Large intestine (tissue), 3 donors: ENCODE data around the gene ARHGAP24. TPM values are rescaled to one million over a fixed set of nuclear protein-coding genes. Genes with fewer than 3 reads are reported as not detected.

Experiments used
- DNase-seq, 2 donors: peaks; one replicate each; pipeline versions ENCODE4 v3.0.0 to v3.0.0-alpha.2; 2013
- H3K27ac ChIP-seq: one replicate; pipeline ENCODE4 v1.5.1; 2013; ENCODE audit warnings: low read length
- H3K27me3 ChIP-seq: 2 replicates; pipeline ENCODE4 v1.6.1; 2013; ENCODE audit warnings: low read length; ENCODE audit not compliant: control insufficient read depth, insufficient read depth
- H3K36me3 ChIP-seq: 2 replicates; pipeline ENCODE4 v1.6.1; 2013; ENCODE audit warnings: low read length; ENCODE audit not compliant: control insufficient read depth, insufficient read depth
- H3K4me1 ChIP-seq: one replicate; pipeline ENCODE4 v1.6.1; 2013; ENCODE audit warnings: low read length; ENCODE audit not compliant: control insufficient read depth, insufficient read depth
- H3K4me3 ChIP-seq: one replicate; pipeline ENCODE4 v1.5.1; 2013; ENCODE audit warnings: low read length
- H3K9me3 ChIP-seq: one replicate; pipeline ENCODE4 v1.6.1; 2013; ENCODE audit warnings: mild to moderate bottlenecking, low read depth, low read length, moderate library complexity; ENCODE audit not compliant: control insufficient read depth
- WGBS: methylation state at CpG from one replicate; pipeline ENCODE4 v1.1.5; 2013; ENCODE audit warnings: low lambda C conversion rate; ENCODE audit not compliant: insufficient coverage; 5-methylcytosine and 5-hydroxymethylcytosine counted together
- polyA plus RNA-seq: library from polyadenylated mRNA; unstranded; fragments of 120-200 nt; gene quantifications from one replicate; pipeline ENCODE4 v1.2.1, GENCODE V29; 2013

ARHGAP24 gene
- polyA plus RNA-seq, 1 donor: 6.7 TPM

- no peaks in the 10 kb centered on the region for H3K27me3 ChIP-seq
- no peak for DNase-seq
- H3K4me3 ChIP-seq: no peak overlapping the region
- H3K36me3 ChIP-seq: no peaks in the 10 kb centered on the region
- no peaks in the 10 kb centered on the region for H3K4me1 ChIP-seq
- 67% methylated on average over 2 of the region's 6 CpGs for WGBS
- H3K9me3 ChIP-seq: no peaks in the 10 kb centered on the region
- H3K27ac ChIP-seq: no peak overlapping the region
Measured at GRCh38 chr4:85448906-85449890, 25.8 kb upstream of the ARHGAP24 start.

GRCh38 chr4:85452058-85452731 is 22.8 kb upstream of the ARHGAP24 start:
- Histone ChIP-seq H3K27ac (no peak overlapping the region), H3K4me3 (no peak overlapping the region), H3K36me3 (no peaks in the 10 kb centered on the region), H3K27me3 (no peaks in the 10 kb centered on the region), H3K9me3 (no peaks in the 10 kb centered on the region), H3K4me1 (no peaks in the 10 kb centered on the region)
- WGBS: no CpG with 5 or more reads among the region's 3 CpGs
- DNase-seq: no peak

DNA sequence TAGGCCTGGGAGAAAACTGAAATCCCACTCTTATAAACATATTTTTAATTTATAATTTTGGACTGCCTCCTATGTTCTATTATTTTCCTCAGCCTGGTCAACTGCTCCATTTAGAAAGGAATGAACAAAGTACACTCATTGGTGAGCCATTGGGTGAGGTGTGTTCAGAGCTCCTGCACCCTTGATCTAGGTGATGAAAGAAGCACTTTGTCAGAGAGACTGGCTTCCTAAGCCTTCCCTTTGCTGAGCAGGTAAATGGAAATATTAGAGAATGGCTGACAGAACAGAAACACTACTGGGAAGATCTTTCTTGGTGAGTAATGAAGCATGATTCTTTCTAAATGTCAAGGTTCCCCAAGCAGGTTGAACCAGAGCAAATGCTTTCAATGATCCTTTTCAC is 19.0 kb upstream of the ARHGAP24 start:
- Histone ChIP-seq H3K27me3 (no peaks in the 10 kb centered on the region), H3K9me3 (no peaks in the 10 kb centered on the region), H3K4me3 (no peak overlapping the region), H3K4me1 (no peaks in the 10 kb centered on the region), H3K36me3 (no peaks in the 10 kb centered on the region), H3K27ac (no peak overlapping the region)
- no peak for DNase-seq

DNA sequence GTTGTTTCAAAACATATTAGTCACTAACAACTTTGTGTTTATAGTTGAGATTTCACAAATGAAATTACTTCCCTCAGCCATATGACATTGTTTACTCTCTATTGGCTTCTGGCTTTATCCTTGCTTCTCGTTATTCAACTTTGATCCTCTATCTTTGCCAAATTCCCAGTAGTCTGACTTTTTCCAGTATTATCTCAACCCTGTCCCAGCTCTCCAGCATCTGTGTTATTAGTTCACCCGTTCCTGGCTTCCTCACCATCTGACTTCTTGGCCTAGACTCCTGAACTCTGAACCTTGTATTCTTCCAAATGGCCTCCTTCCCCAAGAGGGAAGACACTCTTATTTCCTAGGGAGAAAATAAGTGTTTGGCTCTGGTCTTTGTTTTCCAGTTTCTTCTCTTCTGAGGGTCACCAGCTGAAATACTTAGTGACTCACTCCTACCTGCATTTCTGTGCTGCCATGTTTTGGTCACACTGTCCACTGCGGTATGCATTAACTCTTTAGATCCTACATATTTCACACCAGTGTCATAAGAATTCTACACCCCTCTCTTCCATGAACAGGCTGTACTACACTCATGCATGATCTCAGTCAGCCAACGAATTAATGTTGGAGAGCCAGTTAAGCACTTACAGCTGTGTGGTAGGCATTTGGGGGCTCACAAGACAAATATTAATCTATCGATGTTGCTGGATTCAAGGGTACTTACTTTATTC is 17.0 kb upstream of the ARHGAP24 start:
- Histone ChIP-seq H3K36me3 (no peaks in the 10 kb centered on the region), H3K9me3 (no peaks in the 10 kb centered on the region), H3K4me1 (no peaks in the 10 kb centered on the region), H3K4me3 (no peak overlapping the region), H3K27ac (no peak overlapping the region), H3K27me3 (no peaks in the 10 kb centered on the region)
- WGBS: 75% methylated on average over 2 of the region's 5 CpGs
- no peak for DNase-seq

DNA sequence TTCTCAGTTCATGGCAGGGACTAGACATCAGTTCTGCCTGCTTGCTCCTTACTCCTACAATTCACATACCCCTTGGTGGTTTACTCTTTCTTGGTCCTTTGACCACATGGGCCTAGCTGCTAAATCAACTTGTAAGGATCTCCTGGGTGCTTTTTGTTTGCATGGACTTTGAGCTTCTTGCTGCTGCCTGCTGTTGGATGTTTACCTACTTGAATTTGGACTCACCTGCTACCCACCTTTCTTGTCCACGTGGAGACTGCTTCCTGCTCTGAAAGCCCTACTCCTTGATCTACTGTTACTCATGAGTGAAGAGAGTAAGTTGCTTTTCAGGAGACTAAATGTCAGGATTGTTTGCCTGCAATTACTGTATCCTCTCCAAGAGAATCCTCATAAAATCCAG is 15.2 kb upstream of the ARHGAP24 start:
- Histone ChIP-seq H3K27me3 (no peaks in the 10 kb centered on the region), H3K27ac (no peak overlapping the region), H3K4me1 (no peaks in the 10 kb centered on the region), H3K9me3 (no peaks in the 10 kb centered on the region), H3K36me3 (no peaks in the 10 kb centered on the region), H3K4me3 (no peak overlapping the region)
- peak; percentile 10 to 48 for DNase-seq
- 40% methylated on average over 1 of the region's 1 CpG for WGBS

DNA sequence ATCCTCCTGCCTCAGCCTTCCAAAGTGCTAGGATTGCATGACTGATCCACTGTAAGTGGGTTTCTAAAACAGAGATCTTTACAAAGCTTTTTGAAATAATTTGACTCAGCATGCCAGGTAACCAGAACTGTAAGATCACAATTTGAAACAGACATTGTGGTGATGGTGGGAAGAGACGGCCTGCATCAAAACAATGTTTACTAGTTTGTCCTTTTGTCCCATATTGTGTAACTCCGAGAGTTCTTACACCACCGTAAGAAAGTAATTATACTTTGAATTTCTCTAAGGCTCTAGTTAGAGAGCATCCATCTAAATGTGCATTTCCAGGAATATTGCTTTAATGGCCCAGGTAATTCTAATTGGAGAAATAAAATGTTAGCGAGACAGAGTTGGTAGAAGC is 594 bp upstream of the ARHGAP24 start:
- peaks cover 3% of the 10 kb centered on the region for H3K27me3 ChIP-seq
- peaks cover 3% of the 10 kb centered on the region for H3K4me1 ChIP-seq
- no peak overlapping the region for H3K27ac ChIP-seq
- H3K4me3 ChIP-seq: peak overlapping the region; percentile 44
- no peak for DNase-seq
- H3K36me3 ChIP-seq: no peaks in the 10 kb centered on the region
- H3K9me3 ChIP-seq: no peaks in the 10 kb centered on the region
- 66% methylated on average over 3 of the region's 4 CpGs for WGBS

- WGBS: 33% methylated on average over 3 of the region's 21 CpGs
- Histone ChIP-seq H3K9me3 (no peaks in the 10 kb centered on the region), H3K27ac (no peak overlapping the region), H3K4me1 (peaks cover 3% of the 10 kb centered on the region), H3K4me3 (peak overlapping the region; percentile 29), H3K36me3 (no peaks in the 10 kb centered on the region), H3K27me3 (peaks cover 3% of the 10 kb centered on the region)
- DNase-seq: no peak
Measured at GRCh38 chr4:85475631-85476233, 782 bp downstream of the ARHGAP24 start.

GRCh38 chr4:85476381-85476780 is 1.4 kb downstream of the ARHGAP24 start:
- WGBS: 53% methylated on average over 2 of the region's 4 CpGs
- H3K27me3 ChIP-seq: peaks cover 3% of the 10 kb centered on the region
- no peak for DNase-seq
- no peaks in the 10 kb centered on the region for H3K9me3 ChIP-seq
- H3K4me1 ChIP-seq: peaks cover 3% of the 10 kb centered on the region
- no peaks in the 10 kb centered on the region for H3K36me3 ChIP-seq
- no peak overlapping the region for H3K4me3 ChIP-seq
- H3K27ac ChIP-seq: no peak overlapping the region

GRCh38 chr4:85477534-85477933 is 2.6 kb downstream of the ARHGAP24 start:
- no peaks in the 10 kb centered on the region for H3K36me3 ChIP-seq
- 95% methylated on average over 4 of the region's 9 CpGs for WGBS
- H3K9me3 ChIP-seq: no peaks in the 10 kb centered on the region
- peaks cover 3% of the 10 kb centered on the region for H3K27me3 ChIP-seq
- H3K27ac ChIP-seq: no peak overlapping the region
- DNase-seq: no peak
- peaks cover 3% of the 10 kb centered on the region for H3K4me1 ChIP-seq
- H3K4me3 ChIP-seq: no peak overlapping the region

- Histone ChIP-seq H3K4me3 (no peak overlapping the region), H3K27me3 (peaks cover 3% of the 10 kb centered on the region), H3K36me3 (no peaks in the 10 kb centered on the region), H3K9me3 (no peaks in the 10 kb centered on the region), H3K27ac (no peak overlapping the region), H3K4me1 (peaks cover 3% of the 10 kb centered on the region)
- DNase-seq: no peak
- 93% methylated on average over 2 of the region's 2 CpGs for WGBS
Measured at GRCh38 chr4:85478576-85478975, 3.6 kb downstream of the ARHGAP24 start.
